Thyroid gland (tissue), 4 donors: ENCODE measurements around the gene TFF3. TPM values are rescaled to one million over a fixed set of nuclear protein-coding genes. Genes with fewer than 3 reads are reported as not detected.

Experiments
- DNase-seq, 2 donors: peaks; one replicate each; pipeline ENCODE4 v3.0.0-alpha.2; 2019
- H3K27ac ChIP-seq, 3 donors: fragments of 200-600 bp; sonication (generic); 1 replicate in 2 of 3; 2 replicates in 1 of 3; pipeline ENCODE4 v1.5.1; 2016 to 2019; ENCODE audit warnings: mild to moderate bottlenecking in 1 of 3, moderate library complexity in 1 of 3
- H3K27me3 ChIP-seq: fragments of 200-600 bp; sonication (generic); one replicate; pipeline ENCODE4 v1.5.1; 2019
- H3K36me3 ChIP-seq, 2 donors: fragments of 200-600 bp; sonication (generic); one replicate each; pipeline ENCODE4 v1.5.1; 2016 to 2019
- H3K4me1 ChIP-seq, 2 donors: fragments of 200-600 bp; sonication (generic); one replicate each; pipeline ENCODE4 v1.5.1; 2017 to 2019
- H3K4me3 ChIP-seq, 3 donors: fragments of 200-600 bp; sonication (generic); replicated peaks in 1 of 3; 1 replicate in 2 of 3; 2 replicates in 1 of 3; pipeline ENCODE4 v1.5.1; 2016; ENCODE audit warnings: mild to moderate bottlenecking in 1 of 3
- H3K9me3 ChIP-seq: fragments of 200-600 bp; sonication (generic); one replicate; pipeline ENCODE4 v1.5.1; 2017
- POLR2A ChIP-seq, 2 donors: fragments of 450-650 bp; IDR thresholded peaks; one replicate each; pipeline ENCODE4 v1.6.1; 2017; ENCODE audit warnings: antibody characterized with exemption in 2 of 2, mild to moderate bottlenecking in 2 of 2, moderate library complexity in 1 of 2
- WGBS, 2 donors: methylation state at CpG; one replicate each; pipeline ENCODE4 v1.1.5; 2017; 5-methylcytosine and 5-hydroxymethylcytosine counted together
- intact Hi-C: fragments of 100-400 bp; cut with DNase I; formaldehyde crosslinking; loops from one replicate; pipeline ENCODE4 v1.15.1; 2023
- total RNA-seq, 4 donors: library from RNA; depleted of rRNA; stranded (reverse); fragments of >200 nt; gene quantifications; one replicate each; pipeline ENCODE4 v1.2.3, GENCODE V29; 2016
- TF ChIP-seq, protein P1 (sequence below), 6 experiments: fragments of 200-600 bp in 3 of 6; fragments of 450-650 bp in 3 of 6; sonication (generic) in 3 of 6; IDR thresholded peaks; one replicate each; pipeline ENCODE4 v1.5.1; 2016 to 2019; ENCODE audit warnings: antibody characterized with exemption in 6 of 6, mild to moderate bottlenecking in 2 of 6, inconsistent platforms in 1 of 6, moderate library complexity in 1 of 6

TFF3 gene
- total RNA-seq, 4 donors from 2014 or later = 246 to 4,817 (median 914) TPM

DNA sequence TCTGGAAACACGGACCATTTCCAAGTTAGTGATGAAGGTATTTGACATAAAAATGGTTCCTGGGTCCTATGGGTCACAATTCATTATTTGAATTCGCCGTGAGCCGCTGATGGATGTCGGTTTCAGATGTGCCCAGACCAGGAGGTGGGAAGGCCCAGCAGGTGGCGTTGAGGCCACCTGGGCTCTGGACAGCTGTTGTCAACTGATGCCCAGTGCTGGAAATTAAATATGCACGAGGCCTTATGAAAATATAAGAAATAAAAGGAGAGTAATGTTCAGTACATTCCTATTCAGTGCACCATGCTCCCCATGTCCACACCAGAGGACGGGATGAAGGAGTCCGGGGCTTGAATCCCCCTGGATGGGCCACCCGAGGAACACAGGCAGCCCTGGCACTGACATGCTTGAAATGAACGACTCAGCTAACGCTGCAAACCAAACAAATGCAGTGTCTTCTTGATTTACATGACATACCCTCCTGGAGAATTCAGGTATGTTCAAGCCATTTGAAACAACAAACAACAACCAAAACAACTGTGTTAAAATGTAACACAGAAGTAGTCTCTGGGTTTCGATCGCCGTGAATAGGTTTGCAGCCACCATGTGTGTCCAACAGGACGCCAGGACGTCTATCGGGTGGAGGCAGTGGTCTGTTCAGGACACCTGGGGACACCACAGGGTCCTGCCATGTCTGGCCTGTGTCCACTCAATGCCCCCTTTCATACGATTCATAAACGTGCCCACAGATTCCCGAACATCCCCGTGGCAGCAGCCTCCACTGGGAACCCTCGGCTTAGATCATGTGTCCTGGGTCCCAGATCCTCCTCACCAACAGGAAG, 6.1 kb downstream of the TFF3 start:
- no peaks in the 10 kb centered on the region for H3K27me3 ChIP-seq
- WGBS, 2 donors = 53 to 58% methylated on average over 18 to 23 of the region's 23 CpGs
- no peak for TF ChIP-seq POLR2A (IDR thresholded peaks at IDR 0.05)
- TF ChIP-seq, protein P1, sequence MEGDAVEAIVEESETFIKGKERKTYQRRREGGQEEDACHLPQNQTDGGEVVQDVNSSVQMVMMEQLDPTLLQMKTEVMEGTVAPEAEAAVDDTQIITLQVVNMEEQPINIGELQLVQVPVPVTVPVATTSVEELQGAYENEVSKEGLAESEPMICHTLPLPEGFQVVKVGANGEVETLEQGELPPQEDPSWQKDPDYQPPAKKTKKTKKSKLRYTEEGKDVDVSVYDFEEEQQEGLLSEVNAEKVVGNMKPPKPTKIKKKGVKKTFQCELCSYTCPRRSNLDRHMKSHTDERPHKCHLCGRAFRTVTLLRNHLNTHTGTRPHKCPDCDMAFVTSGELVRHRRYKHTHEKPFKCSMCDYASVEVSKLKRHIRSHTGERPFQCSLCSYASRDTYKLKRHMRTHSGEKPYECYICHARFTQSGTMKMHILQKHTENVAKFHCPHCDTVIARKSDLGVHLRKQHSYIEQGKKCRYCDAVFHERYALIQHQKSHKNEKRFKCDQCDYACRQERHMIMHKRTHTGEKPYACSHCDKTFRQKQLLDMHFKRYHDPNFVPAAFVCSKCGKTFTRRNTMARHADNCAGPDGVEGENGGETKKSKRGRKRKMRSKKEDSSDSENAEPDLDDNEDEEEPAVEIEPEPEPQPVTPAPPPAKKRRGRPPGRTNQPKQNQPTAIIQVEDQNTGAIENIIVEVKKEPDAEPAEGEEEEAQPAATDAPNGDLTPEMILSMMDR (IDR thresholded peaks at IDR 0.05) = no peak
- no peaks in the 10 kb centered on the region for H3K9me3 ChIP-seq
- intact Hi-C loops = loop anchor here (5.0 kb wide), 1 partner anchor 138 kb away; no protein-coding TSS in a partner anchor
- no peak overlapping the region for H3K4me3 ChIP-seq
- DNase-seq = no peak
- peak overlapping the region in 2 of 3 donors; percentile 71 to 95 for H3K27ac ChIP-seq
- peaks cover 29 to 36% of the 10 kb centered on the region in 2 donors for H3K4me1 ChIP-seq
- peaks cover 0 to 8% of the 10 kb centered on the region in 2 donors for H3K36me3 ChIP-seq

DNA sequence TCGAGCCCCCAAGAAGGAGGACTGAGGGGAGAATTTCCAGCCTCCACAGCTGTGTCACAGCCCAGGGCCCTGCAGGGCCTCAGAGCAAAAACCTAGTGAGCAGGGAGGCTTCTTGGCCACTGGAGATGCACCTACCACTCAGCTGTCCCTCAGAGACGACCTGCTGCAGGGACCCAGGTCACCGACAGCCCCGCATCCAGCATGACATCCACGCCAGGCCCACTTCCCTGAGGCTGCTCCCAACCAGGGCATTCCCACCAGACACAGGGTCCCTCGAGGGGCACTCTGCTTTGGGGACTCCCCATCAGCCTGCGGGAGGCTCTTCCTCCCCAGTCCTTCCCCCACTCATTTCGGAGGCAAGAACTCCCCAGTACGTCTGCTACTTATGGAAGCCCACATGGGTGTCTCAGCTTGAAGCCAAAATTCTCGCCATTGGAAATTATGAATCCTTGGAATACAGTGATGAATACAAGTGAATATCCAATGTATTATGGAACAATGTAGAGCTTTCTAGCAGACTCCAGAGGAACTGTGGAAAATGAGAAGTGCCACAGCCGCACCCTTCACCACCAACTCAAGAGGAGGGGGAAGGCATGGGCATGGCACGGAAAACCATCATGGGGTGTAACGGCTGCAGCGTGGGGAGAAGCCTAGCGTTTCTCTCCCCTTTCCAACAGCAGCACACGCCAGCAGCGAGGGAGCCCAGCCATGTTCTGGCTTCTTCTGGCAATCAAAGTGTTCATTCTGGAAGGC, 6.9 kb downstream of the TFF3 start:
- intact Hi-C loops = loop anchor here (5.0 kb wide), 1 partner anchor 139 kb away; no protein-coding TSS in a partner anchor
- H3K27ac ChIP-seq = no peak overlapping the region
- peaks cover 0 to 8% of the 10 kb centered on the region in 2 donors for H3K36me3 ChIP-seq
- peaks cover 29 to 30% of the 10 kb centered on the region in 2 donors for H3K4me1 ChIP-seq
- no peaks in the 10 kb centered on the region for H3K27me3 ChIP-seq
- no peaks in the 10 kb centered on the region for H3K9me3 ChIP-seq
- WGBS, 2 donors = 83 to 92% methylated on average over 17 of the region's 17 CpGs
- no peak for TF ChIP-seq POLR2A (IDR thresholded peaks at IDR 0.05)
- TF ChIP-seq, protein P1 (IDR thresholded peaks at IDR 0.05) = no peak
- DNase-seq = no peak
- H3K4me3 ChIP-seq = no peak overlapping the region

DNA sequence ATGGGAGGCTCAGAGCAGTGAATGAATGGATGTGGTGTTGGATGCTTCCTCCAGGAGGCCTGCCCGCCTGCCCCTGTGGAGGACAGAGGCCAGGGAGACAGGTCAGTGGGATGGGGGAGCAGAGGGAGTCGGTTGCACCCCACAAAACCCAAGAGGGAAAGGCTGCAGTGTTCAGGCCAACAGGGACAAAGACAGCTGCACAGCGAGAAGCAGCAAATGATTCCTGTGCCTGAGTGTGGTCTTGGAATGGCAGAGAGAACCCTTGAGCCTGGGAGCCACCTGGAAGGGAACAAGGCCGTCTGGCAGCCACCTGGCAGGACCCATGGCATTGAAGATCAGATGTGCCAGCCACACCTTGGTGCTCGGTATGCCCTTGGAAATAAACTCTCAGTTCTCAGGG, 8.1 kb downstream of the TFF3 start:
- Histone ChIP-seq H3K4me3 (no peak overlapping the region), H3K9me3 (no peaks in the 10 kb centered on the region), H3K4me1 (peaks cover 16 to 23% of the 10 kb centered on the region in 2 donors), H3K36me3 (peaks cover 0 to 8% of the 10 kb centered on the region in 2 donors), H3K27me3 (no peaks in the 10 kb centered on the region), H3K27ac (no peak overlapping the region)
- no peak for DNase-seq
- intact Hi-C loops = loop anchor here (5.0 kb wide), 1 partner anchor 140 kb away; no protein-coding TSS in a partner anchor
- no peak for TF ChIP-seq POLR2A (IDR thresholded peaks at IDR 0.05)
- TF ChIP-seq, protein P1 (IDR thresholded peaks at IDR 0.05) = no peak
- WGBS, 2 donors = 76 to 79% methylated on average over 5 of the region's 5 CpGs

DNA sequence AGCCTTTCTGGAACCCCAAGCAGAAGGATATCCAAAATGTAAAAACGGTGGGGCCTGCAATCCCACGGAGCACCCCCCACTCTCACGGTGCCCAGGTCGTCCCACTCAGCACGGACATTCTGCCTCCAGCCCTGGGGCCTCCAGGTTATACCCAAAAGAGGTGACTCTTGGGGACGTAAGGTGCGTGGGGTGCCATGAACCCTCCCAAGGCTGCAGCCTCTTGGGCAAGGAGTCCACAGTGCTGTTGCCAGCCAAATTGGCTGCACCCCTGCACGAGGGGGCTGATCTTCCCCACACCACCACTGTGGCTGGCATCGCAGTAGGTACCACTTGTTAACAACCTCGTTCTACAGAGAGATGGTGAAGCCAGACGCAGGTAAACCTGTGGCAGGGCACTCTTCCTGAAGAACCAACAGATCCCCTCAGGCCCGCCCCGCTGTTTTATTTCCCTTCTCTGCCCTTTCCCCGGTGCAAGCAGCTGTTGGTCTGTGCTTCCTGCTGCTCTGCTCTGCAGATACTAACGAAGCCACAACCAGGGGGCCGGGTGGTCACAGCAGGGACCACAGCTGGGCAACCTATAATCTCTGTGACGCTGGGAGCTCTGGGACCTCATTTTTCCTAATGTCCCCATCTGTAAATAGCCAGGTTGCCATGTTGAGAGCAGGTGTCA, 8.7 kb downstream of the TFF3 start:
- H3K36me3 ChIP-seq = peaks cover 0 to 3% of the 10 kb centered on the region in 2 donors
- intact Hi-C loops = loop anchor here (5.0 kb wide), 1 partner anchor 141 kb away; no protein-coding TSS in a partner anchor
- H3K27me3 ChIP-seq = no peaks in the 10 kb centered on the region
- TF ChIP-seq, protein P1 (IDR thresholded peaks at IDR 0.05) = no peak
- TF ChIP-seq POLR2A (IDR thresholded peaks at IDR 0.05) = no peak
- H3K4me1 ChIP-seq = peaks cover 12 to 23% of the 10 kb centered on the region in 2 donors
- no peaks in the 10 kb centered on the region for H3K9me3 ChIP-seq
- H3K27ac ChIP-seq = no peak overlapping the region
- DNase-seq = no peak
- no peak overlapping the region for H3K4me3 ChIP-seq
- WGBS, 2 donors = 69 to 83% methylated on average over 16 to 17 of the region's 17 CpGs
